Karpas-422 (cell line): ENCODE results near the gene TCF7L2. TPM values are rescaled to one million over a fixed set of nuclear protein-coding genes. Genes with fewer than 3 reads are reported as not detected.

Experiments
- DNase-seq: peaks from one replicate; pipeline ENCODE4 v3.0.0-alpha.2; 2015
- H2AFZ ChIP-seq: fragments of 200-600 bp; sonication (generic); 2 replicates; pipeline ENCODE4 v1.6.1; 2014; ENCODE audit warnings: antibody characterized with exemption, low read length, mixed read lengths
- H3K27ac ChIP-seq: fragments of 200-600 bp; sonication (generic); 2 replicates; pipeline ENCODE4 v1.5.1; 2014; ENCODE audit warnings: mild to moderate bottlenecking, low read length, moderate library complexity
- H3K27me3 ChIP-seq: fragments of 200-600 bp; sonication (generic); 2 replicates; pipeline ENCODE4 v1.6.1; 2014; ENCODE audit warnings: low read length, mixed read lengths
- H3K36me3 ChIP-seq: fragments of 200-600 bp; sonication (generic); 2 replicates; pipeline ENCODE4 v1.6.1; 2014; ENCODE audit warnings: low read length, mixed read lengths; ENCODE audit not compliant: insufficient read depth
- H3K4me1 ChIP-seq: fragments of 200-600 bp; sonication (generic); 2 replicates; pipeline ENCODE4 v1.6.1; 2014; ENCODE audit warnings: mild to moderate bottlenecking, low read length, mixed read lengths
- H3K4me2 ChIP-seq: fragments of 200-600 bp; sonication (generic); 2 replicates; pipeline ENCODE4 v1.6.1; 2014; ENCODE audit warnings: low read length, low read depth, mild to moderate bottlenecking; ENCODE audit not compliant: poor library complexity, severe bottlenecking
- H3K4me3 ChIP-seq: fragments of 200-600 bp; sonication (generic); 2 replicates; pipeline ENCODE4 v1.5.1; 2014; ENCODE audit warnings: mild to moderate bottlenecking, antibody characterized with exemption, low read length, mixed read lengths
- H3K79me2 ChIP-seq: fragments of 200-600 bp; sonication (generic); 2 replicates; pipeline ENCODE4 v1.6.1; 2014; ENCODE audit warnings: mild to moderate bottlenecking, low read length, mixed read lengths
- H3K9ac ChIP-seq: fragments of 200-600 bp; sonication (generic); 2 replicates; pipeline ENCODE4 v1.6.0; 2014; ENCODE audit warnings: low read length
- H3K9me2 ChIP-seq: fragments of 200-600 bp; sonication (generic), shearing (Covaris generic); replicated peaks from 2 replicates; pipeline ENCODE4 v1.6.0; 2014; ENCODE audit warnings: mild to moderate bottlenecking, low read length, moderate library complexity; ENCODE audit not compliant: insufficient read depth
- H3K9me3 ChIP-seq: fragments of 300-700, 200-600 bp; sonication (generic); 2 replicates; pipeline ENCODE4 v1.6.1; 2014; ENCODE audit warnings: low read length, mixed read lengths
- H4K20me1 ChIP-seq: fragments of 200-600 bp; sonication (generic); 2 replicates; pipeline ENCODE4 v1.6.1; 2014; ENCODE audit warnings: mild to moderate bottlenecking, antibody characterized with exemption, low read length, low read depth; ENCODE audit not compliant: insufficient read depth
- total RNA-seq: library from RNA; depleted of rRNA; stranded (reverse); fragments of >200 nt; shearing (Covaris generic); gene quantifications from 2 replicates; pipeline ENCODE4 v1.2.3, GENCODE V29; 2014; ENCODE audit warnings: low replicate concordance

The TCF7L2 gene
- total RNA-seq, 1 experiment from 2014 or later: not detected

DNA sequence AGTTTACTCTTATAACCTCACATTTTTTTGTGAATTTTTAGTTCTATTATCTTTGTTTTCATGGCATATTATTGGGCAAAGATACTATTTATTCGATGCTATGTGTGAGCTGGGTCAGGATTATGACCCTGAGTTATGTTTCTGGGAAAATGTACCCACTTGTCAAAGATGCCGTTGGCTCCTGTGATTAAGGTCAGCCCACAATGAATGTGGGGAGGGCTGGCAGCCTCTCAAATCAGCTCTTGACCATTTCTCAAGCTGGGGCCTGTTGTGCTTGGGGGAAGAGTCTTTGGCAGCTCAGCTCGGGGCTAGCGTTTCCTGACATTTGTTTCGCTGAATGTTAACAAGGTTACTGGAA lies 97.5 kb downstream of the TCF7L2 start:
- H4K20me1 ChIP-seq: no peaks in the 10 kb centered on the region
- H3K9me3 ChIP-seq: no peaks in the 10 kb centered on the region
- H3K36me3 ChIP-seq: no peaks in the 10 kb centered on the region
- H3K9me2 ChIP-seq: no peaks in the 10 kb centered on the region
- no peak overlapping the region for H3K27ac ChIP-seq
- H2AFZ ChIP-seq: no peak overlapping the region
- H3K27me3 ChIP-seq: no peaks in the 10 kb centered on the region
- no peaks in the 10 kb centered on the region for H3K79me2 ChIP-seq
- H3K4me3 ChIP-seq: no peak overlapping the region
- DNase-seq: no peak
- H3K4me2 ChIP-seq: no peak overlapping the region
- no peak overlapping the region for H3K9ac ChIP-seq
- no peaks in the 10 kb centered on the region for H3K4me1 ChIP-seq

DNA sequence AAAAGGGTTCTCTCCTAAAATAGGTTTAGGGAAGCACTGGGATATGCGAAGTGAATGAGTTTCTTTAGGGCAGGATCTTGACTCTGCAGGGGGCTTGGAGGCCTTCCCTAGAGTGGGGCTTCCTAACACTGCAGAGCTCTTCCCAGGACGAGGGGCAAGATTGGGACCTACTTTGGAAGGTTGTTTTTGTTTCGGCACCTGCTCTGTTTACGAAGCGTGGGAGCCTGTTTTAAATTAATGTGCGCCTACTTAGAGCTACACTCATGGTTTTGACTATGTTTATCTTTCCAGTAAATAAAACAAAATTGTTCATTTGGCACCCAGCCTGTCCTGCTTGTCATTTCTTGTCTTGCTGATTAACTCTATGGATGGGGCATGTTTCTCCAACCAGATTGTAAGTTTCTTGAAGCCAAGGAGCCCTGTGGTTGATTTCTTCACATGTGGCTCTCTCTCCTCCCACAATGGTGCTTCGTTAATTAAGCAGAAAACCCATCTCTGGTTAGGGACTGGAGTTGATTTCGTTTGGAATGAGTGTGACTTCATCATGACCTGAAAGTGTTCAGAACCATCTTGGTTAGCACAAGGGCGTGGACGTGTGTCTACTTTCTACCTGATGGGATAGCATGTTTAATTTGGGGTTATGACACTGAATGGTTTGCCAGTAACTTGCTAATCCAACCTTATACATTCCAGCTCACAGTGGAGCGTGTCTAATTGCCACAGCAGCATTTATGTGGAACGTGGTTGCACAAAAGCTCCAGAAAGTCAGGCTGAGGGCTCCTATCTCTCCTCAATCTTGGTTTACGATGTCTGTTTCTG lies 98.1 kb downstream of the TCF7L2 start:
- Histone ChIP-seq H3K9me3 (no peaks in the 10 kb centered on the region), H2AFZ (no peak overlapping the region), H3K79me2 (no peaks in the 10 kb centered on the region), H3K4me3 (no peak overlapping the region), H3K9me2 (no peaks in the 10 kb centered on the region), H3K9ac (no peak overlapping the region), H4K20me1 (no peaks in the 10 kb centered on the region), H3K4me2 (no peak overlapping the region), H3K4me1 (no peaks in the 10 kb centered on the region), H3K27me3 (no peaks in the 10 kb centered on the region), H3K27ac (no peak overlapping the region), H3K36me3 (no peaks in the 10 kb centered on the region)
- DNase-seq: no peak

DNA sequence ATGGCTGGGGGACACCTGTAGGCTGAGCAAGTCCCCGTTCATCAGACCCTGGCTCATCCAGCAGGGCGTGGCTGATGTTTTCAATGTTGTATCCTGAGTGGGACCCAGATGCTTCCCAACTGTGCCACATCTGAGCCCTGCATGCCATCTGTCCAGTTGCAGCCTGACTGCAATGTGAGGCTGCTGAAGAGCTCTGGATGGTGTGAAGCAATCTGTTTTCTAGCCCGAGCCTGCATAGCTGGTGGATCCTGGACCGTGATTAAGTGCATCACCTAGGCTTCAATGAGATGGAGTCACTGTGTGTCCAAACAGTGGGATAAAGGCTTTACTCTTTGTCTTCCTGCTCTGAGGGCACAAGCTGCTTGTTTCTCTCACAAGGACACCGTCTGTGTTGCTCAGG lies 99.8 kb downstream of the TCF7L2 start:
- no peaks in the 10 kb centered on the region for H3K4me1 ChIP-seq
- H3K4me2 ChIP-seq: no peak overlapping the region
- H3K9me2 ChIP-seq: no peaks in the 10 kb centered on the region
- H4K20me1 ChIP-seq: no peaks in the 10 kb centered on the region
- DNase-seq: no peak
- no peak overlapping the region for H3K4me3 ChIP-seq
- H3K36me3 ChIP-seq: no peaks in the 10 kb centered on the region
- no peak overlapping the region for H2AFZ ChIP-seq
- H3K27ac ChIP-seq: no peak overlapping the region
- H3K27me3 ChIP-seq: no peaks in the 10 kb centered on the region
- H3K9me3 ChIP-seq: no peaks in the 10 kb centered on the region
- H3K79me2 ChIP-seq: no peaks in the 10 kb centered on the region
- no peak overlapping the region for H3K9ac ChIP-seq

DNA sequence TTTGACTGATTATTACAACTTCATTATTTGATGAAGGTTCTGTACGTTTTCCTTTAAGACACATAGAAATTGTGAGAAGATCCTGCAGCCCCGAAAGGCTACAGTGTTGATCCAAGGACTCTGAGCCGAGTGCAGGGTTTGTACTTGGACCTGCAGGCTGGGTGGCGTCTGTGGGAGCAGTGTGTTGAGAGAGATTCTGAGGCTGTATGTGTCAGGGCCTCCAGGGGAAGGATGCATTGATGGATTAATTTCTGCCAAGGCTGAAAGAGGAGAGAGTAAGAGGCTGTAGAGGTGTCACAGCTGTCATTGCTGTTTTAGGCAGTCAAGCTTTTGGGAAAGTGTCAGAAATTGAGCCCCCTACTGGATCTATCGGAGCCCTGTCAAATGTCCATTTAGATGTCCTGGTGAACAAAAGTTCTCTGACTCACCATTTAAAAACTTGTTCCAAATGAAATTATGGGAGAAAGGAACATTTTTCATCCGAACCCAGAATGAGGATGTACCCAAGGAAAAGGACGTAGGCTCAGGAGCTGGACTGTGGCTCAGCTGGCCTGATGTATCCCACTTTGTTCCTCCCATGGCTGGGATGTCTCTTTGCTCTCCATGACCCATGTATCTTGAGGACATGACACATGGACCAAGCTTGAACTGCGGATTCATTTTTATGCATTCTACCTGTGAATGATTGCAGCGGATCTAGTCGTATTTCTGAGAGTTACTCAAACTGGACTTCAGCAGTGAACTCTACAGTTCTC lies 102.2 kb downstream of the TCF7L2 start:
- H3K27ac ChIP-seq: no peak overlapping the region
- H3K4me1 ChIP-seq: no peaks in the 10 kb centered on the region
- no peak overlapping the region for H3K4me2 ChIP-seq
- no peak overlapping the region for H2AFZ ChIP-seq
- H3K27me3 ChIP-seq: no peaks in the 10 kb centered on the region
- DNase-seq: peak; percentile 41
- no peaks in the 10 kb centered on the region for H3K9me3 ChIP-seq
- H3K79me2 ChIP-seq: no peaks in the 10 kb centered on the region
- H4K20me1 ChIP-seq: no peaks in the 10 kb centered on the region
- no peak overlapping the region for H3K9ac ChIP-seq
- no peak overlapping the region for H3K4me3 ChIP-seq
- no peaks in the 10 kb centered on the region for H3K9me2 ChIP-seq
- no peaks in the 10 kb centered on the region for H3K36me3 ChIP-seq

DNA sequence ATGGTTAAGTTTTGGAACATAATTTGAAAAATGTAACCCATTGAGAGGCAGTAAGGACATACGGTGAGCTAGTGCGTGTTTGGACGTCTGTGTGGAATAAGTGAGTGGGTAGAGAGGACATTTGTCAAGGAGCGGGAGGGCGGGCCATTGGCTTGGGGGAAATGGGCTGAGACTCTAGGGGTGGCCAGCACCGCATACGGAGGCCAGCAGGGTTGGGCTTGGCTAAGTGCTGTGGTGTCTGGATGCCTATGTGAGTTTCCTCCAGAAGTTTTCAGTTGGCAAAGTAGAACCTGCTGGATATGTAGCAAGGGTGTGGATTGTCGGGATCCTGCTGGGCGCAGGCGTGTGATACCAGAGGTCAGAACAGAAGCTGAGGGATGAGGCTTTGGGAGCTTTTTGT lies 103.0 kb downstream of the TCF7L2 start:
- Histone ChIP-seq H3K27ac (no peak overlapping the region), H3K4me3 (no peak overlapping the region), H3K4me2 (no peak overlapping the region), H3K9me2 (no peaks in the 10 kb centered on the region), H3K9ac (no peak overlapping the region), H3K36me3 (no peaks in the 10 kb centered on the region), H3K27me3 (no peaks in the 10 kb centered on the region), H3K9me3 (no peaks in the 10 kb centered on the region), H3K79me2 (no peaks in the 10 kb centered on the region), H2AFZ (no peak overlapping the region), H4K20me1 (no peaks in the 10 kb centered on the region), H3K4me1 (no peaks in the 10 kb centered on the region)
- no peak for DNase-seq

DNA sequence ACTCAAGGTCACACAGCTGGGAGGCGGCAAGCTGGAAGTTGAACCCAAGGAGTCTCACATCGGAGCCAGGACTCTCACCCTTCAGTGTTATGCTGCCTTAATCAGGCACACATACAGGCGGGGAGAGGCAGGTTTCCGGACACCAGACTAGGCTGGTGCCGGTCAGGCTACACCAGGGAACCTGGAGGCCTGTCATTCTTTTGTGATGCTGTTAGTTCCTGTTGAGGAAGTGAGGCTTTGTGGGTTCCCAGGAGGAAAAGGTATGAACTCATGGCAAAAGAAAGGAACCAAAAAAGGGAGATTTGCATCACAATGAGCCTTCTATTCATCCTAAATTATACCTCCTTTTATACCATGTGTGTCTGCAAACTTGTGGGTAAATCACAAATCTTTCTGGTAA lies 103.8 kb downstream of the TCF7L2 start:
- Histone ChIP-seq H3K4me3 (no peak overlapping the region), H3K9me2 (no peaks in the 10 kb centered on the region), H3K27ac (no peak overlapping the region), H3K36me3 (no peaks in the 10 kb centered on the region), H3K4me1 (no peaks in the 10 kb centered on the region), H3K27me3 (no peaks in the 10 kb centered on the region), H3K79me2 (no peaks in the 10 kb centered on the region), H3K9me3 (no peaks in the 10 kb centered on the region), H4K20me1 (no peaks in the 10 kb centered on the region), H2AFZ (no peak overlapping the region), H3K9ac (no peak overlapping the region), H3K4me2 (no peak overlapping the region)
- DNase-seq: no peak

DNA sequence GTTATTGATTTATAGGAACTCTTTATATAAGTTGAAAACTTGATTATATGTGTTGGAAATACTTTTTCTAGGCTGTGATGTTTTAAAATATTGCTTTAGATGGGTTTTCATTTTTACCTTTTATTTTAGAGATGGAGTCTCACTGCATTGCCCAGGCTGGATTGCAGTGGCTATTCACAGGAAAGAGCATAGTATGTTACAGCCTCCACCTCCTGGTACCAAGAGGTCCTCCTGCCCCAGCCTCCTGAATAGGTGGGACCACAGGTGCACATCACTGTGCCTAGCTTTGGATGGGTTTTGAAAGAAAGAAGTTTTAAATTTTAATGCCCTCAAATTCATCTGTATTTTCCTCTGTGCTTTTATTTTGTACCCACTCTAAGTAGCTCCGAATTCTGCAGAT lies 105.4 kb downstream of the TCF7L2 start:
- no peaks in the 10 kb centered on the region for H3K9me2 ChIP-seq
- H3K4me1 ChIP-seq: no peaks in the 10 kb centered on the region
- DNase-seq: no peak
- no peaks in the 10 kb centered on the region for H3K36me3 ChIP-seq
- no peak overlapping the region for H3K4me2 ChIP-seq
- no peaks in the 10 kb centered on the region for H3K27me3 ChIP-seq
- H3K9ac ChIP-seq: no peak overlapping the region
- H3K27ac ChIP-seq: no peak overlapping the region
- no peak overlapping the region for H2AFZ ChIP-seq
- H4K20me1 ChIP-seq: no peaks in the 10 kb centered on the region
- H3K79me2 ChIP-seq: no peaks in the 10 kb centered on the region
- H3K4me3 ChIP-seq: no peak overlapping the region
- H3K9me3 ChIP-seq: no peaks in the 10 kb centered on the region

DNA sequence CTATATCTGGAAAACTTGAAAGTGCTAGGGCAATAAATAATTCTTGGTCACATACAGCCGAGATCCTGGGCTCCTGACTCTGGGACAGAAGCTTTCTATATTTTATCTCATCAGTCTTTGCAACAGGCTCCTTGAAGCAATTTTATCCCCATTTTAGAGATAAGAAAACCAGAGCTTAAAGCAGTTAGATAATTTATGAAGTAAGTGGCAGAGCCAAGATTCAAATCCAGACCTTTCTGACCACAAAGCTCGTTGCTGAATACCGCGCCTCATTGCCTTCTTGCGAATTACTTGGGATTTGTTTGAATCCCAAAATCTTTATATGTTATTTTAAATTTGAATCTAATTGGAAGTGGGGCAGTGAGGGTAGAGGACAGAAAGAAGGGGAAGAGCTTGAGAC lies 106.0 kb downstream of the TCF7L2 start:
- no peak overlapping the region for H3K4me3 ChIP-seq
- no peaks in the 10 kb centered on the region for H3K9me2 ChIP-seq
- H3K9me3 ChIP-seq: no peaks in the 10 kb centered on the region
- H3K4me2 ChIP-seq: no peak overlapping the region
- H3K4me1 ChIP-seq: no peaks in the 10 kb centered on the region
- H3K36me3 ChIP-seq: no peaks in the 10 kb centered on the region
- H3K9ac ChIP-seq: no peak overlapping the region
- no peak overlapping the region for H2AFZ ChIP-seq
- H4K20me1 ChIP-seq: no peaks in the 10 kb centered on the region
- H3K27me3 ChIP-seq: no peaks in the 10 kb centered on the region
- DNase-seq: no peak
- no peaks in the 10 kb centered on the region for H3K79me2 ChIP-seq
- H3K27ac ChIP-seq: no peak overlapping the region
